Mesenchymal stem cell (in vitro differentiated cells and primary cell): ENCODE data around the gene CARD19.
A peak's percentile ranks its signal among the peaks of the same experiment; 100 is the strongest.

Source experiments
- DNase-seq: peaks from one replicate; pipeline ENCODE4 v3.0.0-alpha.2; 2013
- H2AFZ ChIP-seq: one replicate; pipeline ENCODE4 v1.6.1; 2013; ENCODE audit warnings: low read depth, mild to moderate bottlenecking, control low read depth, inconsistent platforms, low read length, moderate library complexity
- H2AK5ac ChIP-seq: 2 replicates; pipeline ENCODE4 v1.6.1; 2013; ENCODE audit warnings: low read length, moderate library complexity, mild to moderate bottlenecking, inconsistent platforms; ENCODE audit not compliant: severe bottlenecking
- H2BK120ac ChIP-seq: one replicate; pipeline ENCODE4 v1.6.1; 2013; ENCODE audit warnings: low read depth, mild to moderate bottlenecking, inconsistent platforms, low read length, moderate library complexity
- H2BK12ac ChIP-seq, 2 experiments: one replicate each; pipeline ENCODE4 v1.6.1; 2013; ENCODE audit warnings: inconsistent platforms in 2 of 2, low read length in 2 of 2, mild to moderate bottlenecking in 2 of 2, moderate library complexity in 2 of 2, control low read depth in 1 of 2
- H2BK15ac ChIP-seq: one replicate; pipeline ENCODE4 v1.6.1; 2013; ENCODE audit warnings: mild to moderate bottlenecking, low read depth, inconsistent platforms; ENCODE audit not compliant: poor library complexity, severe bottlenecking
- H2BK5ac ChIP-seq: 2 replicates; pipeline ENCODE4 v1.6.1; 2013; ENCODE audit warnings: low read depth, mild to moderate bottlenecking, low read length, control low read depth, inconsistent platforms; ENCODE audit not compliant: poor library complexity, severe bottlenecking
- H3K14ac ChIP-seq, 2 experiments: one replicate each; pipeline ENCODE4 v1.6.1; 2013; ENCODE audit warnings: inconsistent platforms in 2 of 2, low read length in 2 of 2, control low read depth in 1 of 2, mild to moderate bottlenecking in 1 of 2, moderate library complexity in 1 of 2
- H3K18ac ChIP-seq, 2 experiments: one replicate each; pipeline ENCODE4 v1.6.1; 2013; ENCODE audit warnings: inconsistent platforms in 2 of 2, low read length in 2 of 2, control low read depth in 1 of 2, low read depth in 1 of 2, mild to moderate bottlenecking in 1 of 2
- H3K23ac ChIP-seq, 2 experiments: one replicate each; pipeline ENCODE4 v1.6.1; 2013; ENCODE audit warnings: inconsistent platforms in 2 of 2, low read length in 2 of 2, mild to moderate bottlenecking in 2 of 2, moderate library complexity in 2 of 2, control low read depth in 1 of 2
- H3K27ac ChIP-seq: 2 replicates; pipeline ENCODE4 v1.5.1; 2013; ENCODE audit warnings: mild to moderate bottlenecking, moderate library complexity, low read length, control low read depth, inconsistent platforms; ENCODE audit not compliant: poor library complexity, severe bottlenecking
- H3K27me3 ChIP-seq, 2 experiments: 2 replicates each; pipeline versions ENCODE4 v1.6.1 to v1.7.0; 2013; ENCODE audit warnings: low read length in 2 of 2, mild to moderate bottlenecking in 2 of 2, moderate library complexity in 2 of 2, control low read depth in 1 of 2, inconsistent platforms in 1 of 2; ENCODE audit not compliant: control insufficient read depth in 1 of 2, insufficient read depth in 1 of 2
- H3K36me3 ChIP-seq, 2 experiments: 2 replicates each; pipeline versions ENCODE4 v1.6.1 to v1.7.0; 2013; ENCODE audit warnings: low read length in 2 of 2, control low read depth in 1 of 2, inconsistent platforms in 1 of 2, low read depth in 1 of 2, mild to moderate bottlenecking in 1 of 2; ENCODE audit not compliant: insufficient read depth in 2 of 2, control insufficient read depth in 1 of 2
- H3K4ac ChIP-seq, 2 experiments: one replicate each; pipeline ENCODE4 v1.6.1; 2013; ENCODE audit warnings: inconsistent platforms in 2 of 2, low read length in 2 of 2, mild to moderate bottlenecking in 2 of 2, moderate library complexity in 2 of 2, control low read depth in 1 of 2, low read depth in 1 of 2
- H3K4me1 ChIP-seq: 2 replicates; pipeline ENCODE4 v1.6.1; 2013; ENCODE audit warnings: low read depth, low read length, control low read depth; ENCODE audit not compliant: control insufficient read depth, insufficient read depth
- H3K4me2 ChIP-seq: 2 replicates; pipeline ENCODE4 v1.6.1; 2013; ENCODE audit warnings: low read length, mild to moderate bottlenecking, inconsistent platforms; ENCODE audit not compliant: poor library complexity, severe bottlenecking
- H3K4me3 ChIP-seq, 2 experiments: 2 replicates each; pipeline versions ENCODE4 v1.5.1 to v1.7.0; 2013; ENCODE audit warnings: low read length in 2 of 2, mild to moderate bottlenecking in 2 of 2, control low read depth in 1 of 2, low read depth in 1 of 2; ENCODE audit not compliant: insufficient read depth in 1 of 2
- H3K79me1 ChIP-seq: replicated peaks from 2 replicates; pipeline ENCODE4 v1.6.1; 2013; ENCODE audit warnings: mild to moderate bottlenecking, control low read depth, low read length, inconsistent platforms; ENCODE audit not compliant: poor library complexity, severe bottlenecking
- H3K9ac ChIP-seq: 2 replicates; pipeline ENCODE4 v1.7.0; 2013; ENCODE audit warnings: mild to moderate bottlenecking, low read length, moderate library complexity
- H3K9me3 ChIP-seq: 2 replicates; pipeline ENCODE4 v1.7.0; 2013; ENCODE audit warnings: mild to moderate bottlenecking, low read length; ENCODE audit not compliant: control insufficient read depth
- H4K8ac ChIP-seq: one replicate; pipeline ENCODE4 v1.6.1; 2013; ENCODE audit warnings: inconsistent platforms, mild to moderate bottlenecking, low read length, moderate library complexity
- H4K91ac ChIP-seq: one replicate; pipeline ENCODE4 v1.6.1; 2013; ENCODE audit warnings: mild to moderate bottlenecking, low read length, inconsistent platforms
- WGBS: methylation state at CpG from one replicate; pipeline ENCODE4 v1.1.7; 2013; ENCODE audit warnings: mixed read lengths; 5-methylcytosine and 5-hydroxymethylcytosine counted together

Gene CARD19

DNA sequence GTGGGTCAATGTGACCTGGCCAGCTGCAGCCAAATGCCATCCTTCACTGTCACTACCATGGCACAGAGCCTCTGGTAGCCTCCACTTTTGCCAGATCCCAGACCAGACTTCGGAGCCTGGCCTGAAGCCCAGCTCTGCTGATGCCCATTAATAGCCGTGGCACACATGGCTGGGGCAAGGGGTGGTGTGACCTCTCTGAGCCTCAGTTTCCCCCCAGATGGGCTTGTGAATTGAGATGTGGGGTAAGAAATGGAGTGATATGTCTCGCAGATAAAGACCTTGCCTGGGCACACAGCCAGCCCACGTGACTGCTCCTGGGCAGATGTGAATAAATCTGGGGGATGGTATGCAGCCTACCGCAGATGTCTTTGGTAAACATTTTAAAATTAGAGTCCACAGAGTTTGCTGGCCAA is 23.6 kb upstream of the CARD19 start:
- H2AK5ac ChIP-seq = no peak overlapping the region
- no peak overlapping the region for H3K9ac ChIP-seq
- no peak overlapping the region for H2AFZ ChIP-seq
- H3K9me3 ChIP-seq = no peaks in the 10 kb centered on the region
- H2BK5ac ChIP-seq = no peak overlapping the region
- no peak overlapping the region for H4K8ac ChIP-seq
- no peak overlapping the region for H2BK12ac ChIP-seq
- H3K23ac ChIP-seq = no peak overlapping the region
- WGBS = 84% methylated on average over 5 of the region's 5 CpGs
- H3K4ac ChIP-seq = no peak overlapping the region
- H3K4me2 ChIP-seq = no peak overlapping the region
- H3K27me3 ChIP-seq = no peaks in the 10 kb centered on the region
- H3K18ac ChIP-seq = no peak overlapping the region
- no peak overlapping the region for H3K27ac ChIP-seq
- no peak overlapping the region for H3K14ac ChIP-seq
- H3K4me3 ChIP-seq = no peak overlapping the region
- no peaks in the 10 kb centered on the region for H3K4me1 ChIP-seq
- no peak overlapping the region for H2BK120ac ChIP-seq
- H3K79me1 ChIP-seq = no peaks in the 10 kb centered on the region
- DNase-seq = peak; percentile 14
- H2BK15ac ChIP-seq = no peak overlapping the region
- no peak overlapping the region for H4K91ac ChIP-seq
- H3K36me3 ChIP-seq = no peaks in the 10 kb centered on the region

DNA sequence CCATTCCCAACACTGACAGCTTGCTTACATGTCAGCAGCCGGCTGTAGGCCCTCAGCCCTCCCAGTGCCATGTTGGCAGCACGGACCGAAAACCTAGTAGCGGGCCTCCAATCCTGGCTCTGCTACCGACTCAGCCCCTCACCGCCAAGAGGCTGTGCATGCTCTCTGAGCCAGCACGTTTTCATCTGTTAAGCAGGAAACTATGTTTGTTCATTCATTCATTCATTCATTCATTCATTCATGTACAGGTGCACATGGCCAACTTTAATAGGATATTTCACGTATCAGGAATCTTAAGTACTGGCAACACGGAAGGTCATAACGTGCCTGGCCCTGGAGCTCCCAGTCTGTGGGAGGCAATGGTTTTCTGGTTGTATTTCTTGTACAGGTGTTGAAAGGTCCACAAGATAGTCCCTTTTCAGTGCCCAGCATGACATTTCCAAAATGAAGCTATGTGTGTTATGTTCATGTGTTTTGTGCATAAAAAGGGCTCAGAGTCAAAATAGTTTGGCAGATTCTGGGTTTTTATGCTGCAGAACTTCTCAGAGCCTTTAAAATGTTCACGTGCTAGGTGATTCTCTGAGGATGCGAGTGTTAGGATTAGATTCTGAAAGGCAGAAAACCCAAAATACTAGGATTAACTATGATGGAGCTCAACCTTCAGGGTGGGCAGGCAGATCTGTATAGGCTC is 19.8 kb upstream of the CARD19 start:
- H3K18ac ChIP-seq = no peak overlapping the region

DNA sequence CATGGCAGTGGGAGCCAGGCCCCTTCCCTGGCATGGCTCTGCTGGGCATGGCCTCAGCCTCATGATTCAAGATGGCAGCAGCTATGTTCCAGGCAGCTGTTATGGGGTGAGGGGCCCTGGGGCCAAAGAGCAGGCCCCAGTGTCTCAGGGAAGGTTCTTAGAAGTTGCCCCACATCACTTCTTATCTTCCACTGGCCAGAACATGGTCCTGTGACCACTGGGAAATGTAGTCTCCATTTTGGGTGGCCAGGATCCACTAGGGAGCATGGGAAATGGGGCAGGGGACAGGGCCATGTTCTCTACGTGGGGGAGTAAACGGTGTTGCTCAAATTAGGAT is 19.3 kb upstream of the CARD19 start:
- no peak overlapping the region for H3K14ac ChIP-seq

More for the DNA sequence above, 19.8 kb upstream of the CARD19 start:
- no peak overlapping the region for H2AFZ ChIP-seq
- no peaks in the 10 kb centered on the region for H3K27me3 ChIP-seq
- H3K14ac ChIP-seq = no peak overlapping the region
- H2BK12ac ChIP-seq = no peak overlapping the region
- no peak overlapping the region for H3K4me2 ChIP-seq
- no peak overlapping the region for H3K27ac ChIP-seq
- 89% methylated on average over 12 of the region's 12 CpGs for WGBS
- no peak overlapping the region for H3K23ac ChIP-seq
- H2BK15ac ChIP-seq = no peak overlapping the region
- no peak overlapping the region for H2AK5ac ChIP-seq
- H3K4me3 ChIP-seq = peak overlapping the region in 1 of 2 experiments; percentile 26
- H4K91ac ChIP-seq = no peak overlapping the region
- no peak overlapping the region for H4K8ac ChIP-seq
- no peaks in the 10 kb centered on the region for H3K79me1 ChIP-seq
- H3K9ac ChIP-seq = no peak overlapping the region
- H2BK5ac ChIP-seq = no peak overlapping the region
- no peaks in the 10 kb centered on the region for H3K9me3 ChIP-seq
- H2BK120ac ChIP-seq = no peak overlapping the region
- no peaks in the 10 kb centered on the region for H3K36me3 ChIP-seq
- no peak for DNase-seq
- H3K4ac ChIP-seq = no peak overlapping the region
- no peaks in the 10 kb centered on the region for H3K4me1 ChIP-seq

DNA sequence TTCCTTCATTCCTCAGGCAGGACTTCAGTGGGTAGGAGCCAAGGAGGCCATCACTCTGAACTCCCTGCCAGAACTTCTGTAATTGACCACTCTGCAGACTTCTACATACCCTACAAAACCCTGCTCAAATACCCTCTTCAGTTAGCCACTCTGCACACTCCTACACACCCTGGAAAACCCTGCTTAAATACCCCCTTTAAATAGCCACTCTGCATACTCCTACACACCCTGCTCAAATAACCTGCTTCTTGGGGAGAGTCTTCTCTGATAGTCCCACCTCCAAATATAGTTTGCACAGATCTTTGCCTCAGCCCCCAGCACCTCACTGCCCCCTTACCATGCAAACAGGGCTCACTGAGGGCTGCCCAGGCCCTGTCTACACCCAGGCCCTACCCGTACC is 18.6 kb upstream of the CARD19 start:
- Histone ChIP-seq H4K8ac (no peak overlapping the region), H2BK15ac (no peak overlapping the region), H3K27ac (no peak overlapping the region), H2AFZ (no peak overlapping the region), H4K91ac (no peak overlapping the region), H3K4me3 (no peak overlapping the region), H3K4ac (no peak overlapping the region), H2BK12ac (no peak overlapping the region), H3K14ac (no peak overlapping the region), H3K36me3 (no peaks in the 10 kb centered on the region), H3K23ac (no peak overlapping the region), H2AK5ac (no peak overlapping the region), H3K9ac (no peak overlapping the region), H3K79me1 (no peaks in the 10 kb centered on the region), H3K18ac (no peak overlapping the region), H3K4me2 (no peak overlapping the region), H3K27me3 (no peaks in the 10 kb centered on the region), H2BK120ac (no peak overlapping the region), H3K9me3 (no peaks in the 10 kb centered on the region), H2BK5ac (no peak overlapping the region), H3K4me1 (no peaks in the 10 kb centered on the region)
- WGBS = 90% methylated on average over 1 of the region's 1 CpG
- DNase-seq = no peak

More for the DNA sequence above, 19.3 kb upstream of the CARD19 start:
- 83% methylated on average over 2 of the region's 2 CpGs for WGBS
- no peaks in the 10 kb centered on the region for H3K9me3 ChIP-seq
- H2AFZ ChIP-seq = no peak overlapping the region
- no peak overlapping the region for H3K4me2 ChIP-seq
- H3K27me3 ChIP-seq = no peaks in the 10 kb centered on the region
- no peak for DNase-seq
- H3K79me1 ChIP-seq = no peaks in the 10 kb centered on the region
- H3K4me1 ChIP-seq = no peaks in the 10 kb centered on the region
- no peak overlapping the region for H2BK120ac ChIP-seq
- no peak overlapping the region for H4K8ac ChIP-seq
- no peak overlapping the region for H3K4ac ChIP-seq
- H2BK15ac ChIP-seq = no peak overlapping the region
- H3K36me3 ChIP-seq = no peaks in the 10 kb centered on the region
- no peak overlapping the region for H2BK12ac ChIP-seq
- no peak overlapping the region for H3K18ac ChIP-seq
- H3K9ac ChIP-seq = no peak overlapping the region
- H3K27ac ChIP-seq = no peak overlapping the region
- H3K23ac ChIP-seq = no peak overlapping the region
- H2BK5ac ChIP-seq = no peak overlapping the region
- peak overlapping the region in 1 of 2 experiments; percentile 26 for H3K4me3 ChIP-seq
- H4K91ac ChIP-seq = no peak overlapping the region
- H2AK5ac ChIP-seq = no peak overlapping the region
